Sigmoid colon (tissue), 7 donors: Measurements from ENCODE around the gene TCF12. TPM values are rescaled to one million over a fixed set of nuclear protein-coding genes. Genes with fewer than 3 reads are reported as not detected.

ENCODE experiments used
- DNase-seq: peaks from one replicate; pipeline ENCODE4 v3.0.0-alpha.2; 2019
- H3K27ac ChIP-seq, 4 donors: fragments of 200-600 bp; sonication (generic); one replicate each; pipeline ENCODE4 v1.5.1; 2016 to 2019; ENCODE audit warnings: mild to moderate bottlenecking in 1 of 4
- H3K27me3 ChIP-seq, 3 donors: fragments of 200-600 bp; sonication (generic); one replicate each; pipeline ENCODE4 v1.5.1; 2019; ENCODE audit warnings: mild to moderate bottlenecking in 1 of 3
- H3K36me3 ChIP-seq, 4 donors: fragments of 200-600 bp; sonication (generic); one replicate each; pipeline ENCODE4 v1.5.1; 2016 to 2019
- H3K4me1 ChIP-seq, 4 donors: fragments of 200-600 bp; sonication (generic); one replicate each; pipeline ENCODE4 v1.5.1; 2017 to 2019
- H3K4me3 ChIP-seq, 4 donors: fragments of 200-600 bp; sonication (generic); one replicate each; pipeline ENCODE4 v1.5.1; 2017 to 2019; ENCODE audit warnings: mild to moderate bottlenecking in 2 of 4, moderate library complexity in 1 of 4
- H3K9me3 ChIP-seq, 4 donors: fragments of 200-600 bp in 3 of 4; sonication (generic) in 3 of 4; one replicate each; pipeline versions ENCODE4 v1.5.1 to v1.6.1; 2013 to 2019
- CTCF ChIP-seq, 4 experiments: fragments of 450-650 bp in 3 of 4; fragments of 200-600 bp in 1 of 4; IDR thresholded peaks; one replicate each; pipeline ENCODE4 v1.5.1; 2016 to 2019; ENCODE audit warnings: antibody characterized with exemption in 4 of 4, mild to moderate bottlenecking in 3 of 4, moderate library complexity in 2 of 4
- EP300 ChIP-seq, 4 donors: sonication (generic); formaldehyde crosslinking; IDR thresholded peaks; one replicate each; pipeline ENCODE4 v1.6.1; 2017; ENCODE audit warnings: antibody characterized with exemption in 4 of 4
- POLR2A ChIP-seq, 2 donors: fragments of 450-650 bp; IDR thresholded peaks; one replicate each; pipeline ENCODE4 v1.6.1; 2016; ENCODE audit warnings: antibody characterized with exemption in 2 of 2, mild to moderate bottlenecking in 2 of 2, moderate library complexity in 2 of 2
- POLR2AphosphoS5 ChIP-seq, 4 donors: sonication (generic); formaldehyde crosslinking; IDR thresholded peaks; one replicate each; pipeline ENCODE4 v1.6.1; 2017; ENCODE audit warnings: antibody characterized with exemption in 4 of 4
- whole genome bisulfite sequencing, 2 donors: extraction: QIAGEN DNeasy Blood & Tissue Kit; methylation state at CpG; one replicate each; pipeline ENCODE4 v1.1.7; 2013; 5-methylcytosine and 5-hydroxymethylcytosine counted together
- intact Hi-C: fragments of 100-400 bp; cut with DNase I; formaldehyde crosslinking; loops from one replicate; pipeline ENCODE4 v1.15.1; 2023
- polyA plus RNA-seq, 3 donors: library from polyadenylated mRNA; stranded (reverse); fragments of 200-250 nt; gene quantifications; one replicate each; pipeline ENCODE4 v1.2.3, GENCODE V29; 2013
- total RNA-seq, 4 donors: library from RNA; depleted of rRNA; stranded (reverse); fragments of >200 nt; gene quantifications; one replicate each; pipeline ENCODE4 v1.1.0, GENCODE V29; 2016
- donor health status: healthy with polysubstance abuse.
- donor health status: Bipolar disorder and iron deficiency.
- donor health status: healthy.

Gene TCF12
- total and polyA plus RNA-seq, 7 donors: 13.2 to 147 (median 77.8) TPM

- DNase-seq: no peak
- H3K4me3 ChIP-seq: no peak overlapping the region
- no peak overlapping the region for H3K27ac ChIP-seq
- intact Hi-C loops: no loop called here
- H3K36me3 ChIP-seq: no peaks in the 10 kb centered on the region
- no peaks in the 10 kb centered on the region for H3K9me3 ChIP-seq
- 51 to 66% methylated on average over 5 of the region's 5 CpGs for whole genome bisulfite sequencing, 2 donors
- no peaks in the 10 kb centered on the region for H3K27me3 ChIP-seq
- TF ChIP-seq POLR2A (IDR thresholded peaks at IDR 0.05): no peak
- no peak for TF ChIP-seq CTCF (IDR thresholded peaks at IDR 0.05)
- no peak for TF ChIP-seq POLR2AphosphoS5 (IDR thresholded peaks at IDR 0.05)
- TF ChIP-seq EP300 (IDR thresholded peaks at IDR 0.05): no peak
- peaks cover 0 to 53% (median 28%) of the 10 kb centered on the region in 4 donors for H3K4me1 ChIP-seq
Observed at GRCh38 chr15:57044072-57044702, 125.7 kb downstream of the TCF12 start.

DNA sequence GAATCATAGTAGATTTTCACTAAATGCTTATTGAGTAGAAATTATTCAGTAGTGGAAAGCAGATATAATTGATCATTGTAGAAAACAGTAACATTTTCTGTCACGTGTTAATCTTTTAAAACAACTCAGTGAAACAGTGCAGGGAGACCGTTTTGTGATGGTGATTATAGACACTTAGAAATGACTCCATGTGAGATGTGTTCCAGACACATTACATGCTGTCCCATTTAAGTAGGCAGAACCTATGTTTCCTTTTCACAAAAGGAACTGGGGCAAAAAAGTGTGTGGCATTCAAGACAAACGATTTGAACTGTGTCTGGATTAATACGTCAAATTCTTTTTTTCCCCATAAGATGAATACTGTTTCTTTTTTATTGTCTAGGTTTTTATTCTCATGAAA lies 126.5 kb downstream of the TCF12 start:
- DNase-seq: no peak
- Histone ChIP-seq H3K9me3 (no peaks in the 10 kb centered on the region), H3K27ac (no peak overlapping the region), H3K4me1 (peaks cover 0 to 51% (median 26%) of the 10 kb centered on the region in 4 donors), H3K36me3 (no peaks in the 10 kb centered on the region), H3K27me3 (no peaks in the 10 kb centered on the region), H3K4me3 (no peak overlapping the region)
- 80 to 81% methylated on average over 4 of the region's 4 CpGs for WGBS, 2 donors
- intact Hi-C loops: no loop called here
- no peak for TF ChIP-seq POLR2A (IDR thresholded peaks at IDR 0.05)
- no peak for TF ChIP-seq EP300 (IDR thresholded peaks at IDR 0.05)
- no peak for TF ChIP-seq POLR2AphosphoS5 (IDR thresholded peaks at IDR 0.05)
- TF ChIP-seq CTCF (IDR thresholded peaks at IDR 0.05): no peak

DNA sequence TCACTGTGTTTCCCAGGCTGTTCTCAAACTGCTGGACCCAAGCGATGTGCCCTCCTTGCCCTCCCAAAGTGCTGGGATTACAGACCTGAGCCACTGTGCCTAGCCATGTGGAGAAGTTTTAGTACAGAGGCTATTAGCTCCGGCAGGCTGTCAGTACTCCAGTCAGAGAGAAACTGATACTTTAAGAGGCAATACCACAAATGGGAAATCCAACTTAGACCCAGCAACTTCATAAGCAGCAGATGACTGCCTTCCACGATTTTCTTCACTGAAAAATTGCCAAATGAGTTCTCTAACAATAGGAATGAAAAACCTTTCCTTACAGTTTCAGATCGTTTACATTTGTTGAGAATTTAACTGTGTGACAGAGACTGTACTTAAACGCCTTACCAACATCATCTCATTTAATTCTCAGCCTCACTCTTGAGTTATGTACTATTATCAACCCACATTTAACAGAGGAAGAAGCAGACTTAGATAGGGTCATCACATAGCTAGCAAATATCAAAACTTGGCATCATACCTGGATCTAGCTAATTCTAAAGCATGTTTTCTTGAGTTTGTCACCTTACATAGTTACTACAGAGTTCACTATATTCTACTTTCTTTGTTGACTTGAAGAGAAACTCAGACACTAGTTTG lies 127.4 kb downstream of the TCF12 start:
- H3K9me3 ChIP-seq: no peaks in the 10 kb centered on the region
- 82 to 85% methylated on average over 5 of the region's 5 CpGs for WGBS, 2 donors
- H3K4me3 ChIP-seq: no peak overlapping the region
- intact Hi-C loops: no loop called here
- peaks cover 0 to 51% (median 21%) of the 10 kb centered on the region in 4 donors for H3K4me1 ChIP-seq
- TF ChIP-seq EP300 (IDR thresholded peaks at IDR 0.05): no peak
- no peak for TF ChIP-seq POLR2AphosphoS5 (IDR thresholded peaks at IDR 0.05)
- no peak for TF ChIP-seq CTCF (IDR thresholded peaks at IDR 0.05)
- TF ChIP-seq POLR2A (IDR thresholded peaks at IDR 0.05): no peak
- no peaks in the 10 kb centered on the region for H3K27me3 ChIP-seq
- no peak for DNase-seq
- H3K36me3 ChIP-seq: no peaks in the 10 kb centered on the region
- H3K27ac ChIP-seq: no peak overlapping the region

GRCh38 chr15:57048930-57049549 lies 130.6 kb downstream of the TCF12 start:
- H3K27ac ChIP-seq: no peak overlapping the region
- no peaks in the 10 kb centered on the region for H3K36me3 ChIP-seq
- no peaks in the 10 kb centered on the region for H3K9me3 ChIP-seq
- H3K4me1 ChIP-seq: peaks cover 0 to 38% (median 15%) of the 10 kb centered on the region in 4 donors
- H3K4me3 ChIP-seq: no peak overlapping the region
- intact Hi-C loops: no loop called here
- no peak for TF ChIP-seq POLR2AphosphoS5 (IDR thresholded peaks at IDR 0.05)
- no peak for TF ChIP-seq CTCF (IDR thresholded peaks at IDR 0.05)
- TF ChIP-seq EP300 (IDR thresholded peaks at IDR 0.05): no peak
- no peak for TF ChIP-seq POLR2A (IDR thresholded peaks at IDR 0.05)
- WGBS, 2 donors: 88 to 89% methylated on average over 6 of the region's 6 CpGs
- H3K27me3 ChIP-seq: no peaks in the 10 kb centered on the region
- no peak for DNase-seq
